Transverse colon (tissue), 4 donors: ENCODE measurements around the gene STYXL1. TPM values are rescaled to one million over a fixed set of nuclear protein-coding genes. Genes with fewer than 3 reads are reported as not detected.

Experiments used
- DNase-seq: peaks from one replicate; pipeline ENCODE4 v3.0.0-alpha.2; 2019
- H3K27ac ChIP-seq, 4 donors: fragments of 200-600 bp; sonication (generic); 2 replicates each; pipeline ENCODE4 v1.5.1; 2016 to 2018; ENCODE audit warnings: inconsistent platforms in 4 of 4
- H3K27me3 ChIP-seq: fragments of 200-600 bp; sonication (generic); 2 replicates; pipeline ENCODE4 v1.5.1; 2017; ENCODE audit warnings: inconsistent platforms
- H3K36me3 ChIP-seq, 4 donors: fragments of 200-600 bp; sonication (generic); 2 replicates each; pipeline ENCODE4 v1.5.1; 2017 to 2019; ENCODE audit warnings: inconsistent platforms in 4 of 4
- H3K4me1 ChIP-seq, 4 donors: fragments of 200-600 bp; sonication (generic); 2 replicates each; pipeline ENCODE4 v1.5.1; 2017 to 2020; ENCODE audit warnings: inconsistent platforms in 4 of 4
- H3K4me3 ChIP-seq, 4 donors: fragments of 200-600 bp; sonication (generic); 1 replicate in 1 of 4; 2 replicates in 3 of 4; pipeline versions ENCODE4 v1.5.1 to v1.6.1; 2017 to 2019; ENCODE audit warnings: inconsistent platforms in 4 of 4
- H3K9me3 ChIP-seq, 2 donors: fragments of 200-600 bp; sonication (generic); 2 replicates each; pipeline ENCODE4 v1.5.1; 2017 to 2019; ENCODE audit warnings: inconsistent platforms in 2 of 2
- CTCF ChIP-seq, 5 experiments: fragments of 200-600 bp in 3 of 5; fragments of 450-650 bp in 2 of 5; sonication (generic) in 3 of 5; IDR thresholded peaks; 1 replicate in 2 of 5; 2 replicates in 3 of 5; pipeline ENCODE4 v1.5.1; 2016 to 2017; ENCODE audit warnings: antibody characterized with exemption in 5 of 5, inconsistent platforms in 3 of 5, mild to moderate bottlenecking in 2 of 5, moderate library complexity in 1 of 5
- EP300 ChIP-seq: sonication (generic); formaldehyde crosslinking; IDR thresholded peaks from one replicate; pipeline ENCODE4 v1.6.1; 2017; ENCODE audit warnings: antibody characterized with exemption, low read depth
- POLR2A ChIP-seq: fragments of 450-650 bp; IDR thresholded peaks from one replicate; pipeline ENCODE4 v1.6.1; 2016; ENCODE audit warnings: antibody characterized with exemption, mild to moderate bottlenecking, moderate library complexity
- POLR2AphosphoS5 ChIP-seq, 3 donors: sonication (generic); formaldehyde crosslinking; IDR thresholded peaks; one replicate each; pipeline ENCODE4 v1.6.1; 2016; ENCODE audit warnings: antibody characterized with exemption in 3 of 3
- WGBS, 2 donors: methylation state at CpG; one replicate each; pipeline ENCODE4 v1.1.5; 2018; ENCODE audit warnings: low coverage in 1 of 2; 5-methylcytosine and 5-hydroxymethylcytosine counted together
- in situ Hi-C, 4 donors: fragments of 200-750 bp; cut with MboI; loops; one replicate each; pipeline versions ENCODE4 v1.15.0 to v1.15.1; 2017; ENCODE audit warnings: low sequenced_read_pairs in 3 of 4, low pct_ligation_motif_present in 1 of 4, low pct_unique_long_range_greater_than_20kb in 1 of 4
- intact Hi-C: fragments of 100-400 bp; cut with DNase I; formaldehyde crosslinking; loops from one replicate; pipeline ENCODE4 v1.15.1; 2023; ENCODE audit warnings: low total_unique reads
- total RNA-seq, 4 donors: library from RNA; depleted of rRNA; stranded (reverse); fragments of >200 nt; gene quantifications; one replicate each; pipeline ENCODE4 v1.1.0, GENCODE V29; 2016

STYXL1 gene
- total RNA-seq, 4 donors from 2014 or later = 3.4 to 51.9 (median 20.9) TPM

DNA sequence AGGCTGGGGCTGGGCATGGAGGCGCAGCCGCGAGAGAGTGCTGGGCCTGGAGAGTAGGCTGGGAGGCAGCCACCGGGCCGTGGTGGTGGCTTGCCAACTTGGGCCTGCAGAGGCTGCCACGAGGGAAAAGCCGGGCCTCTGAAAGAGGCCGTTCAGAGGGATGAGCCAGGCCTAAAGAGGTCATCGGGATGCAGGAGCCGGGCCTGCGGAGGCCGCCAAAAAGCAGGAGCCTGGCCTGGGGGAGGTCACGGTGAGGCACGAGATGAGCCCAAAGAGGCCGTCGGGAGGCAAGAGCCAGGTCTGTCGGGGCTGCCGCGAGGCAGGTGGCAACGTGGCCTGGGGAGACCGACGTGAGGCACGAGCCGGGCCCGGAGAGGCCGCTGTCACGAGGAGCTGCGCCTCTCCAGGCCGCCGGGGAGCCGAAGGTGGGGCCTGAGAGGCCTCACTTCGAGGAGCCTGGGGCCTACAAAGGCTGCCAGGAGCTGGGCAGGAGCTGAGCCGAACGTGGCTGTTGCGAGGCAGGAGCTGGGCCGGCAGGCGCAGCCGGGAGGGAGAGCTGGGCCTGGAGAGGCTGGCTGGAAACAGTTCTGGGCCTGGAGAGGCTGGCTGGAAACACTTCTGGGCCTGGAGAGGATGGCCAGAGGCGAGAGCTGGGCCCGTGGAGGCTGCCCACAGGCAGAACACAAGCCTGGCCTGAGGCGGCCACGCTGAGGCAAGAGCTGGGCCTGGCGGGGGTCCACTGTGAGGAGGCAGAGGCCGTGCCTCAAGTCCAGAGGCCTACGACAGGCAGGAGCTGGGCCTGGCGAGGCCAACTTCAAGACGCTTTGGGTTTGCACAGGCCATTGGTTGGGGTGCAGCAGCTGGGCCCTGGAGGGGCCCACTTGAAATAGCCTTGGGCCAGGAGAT, 24.7 kb upstream of the STYXL1 start:
- TF ChIP-seq POLR2A = no peak
- no peak for TF ChIP-seq POLR2AphosphoS5 (IDR thresholded peaks at IDR 0.05)
- TF ChIP-seq EP300 = no peak
- TF ChIP-seq CTCF (IDR thresholded peaks at IDR 0.05) = no peak
- peak overlapping the region in 1 of 4 donors; percentile 78 for H3K27ac ChIP-seq
- no peak for DNase-seq
- H3K27me3 ChIP-seq = no peaks in the 10 kb centered on the region
- peaks cover 7 to 19% (median 9%) of the 10 kb centered on the region in 4 donors for H3K4me1 ChIP-seq
- intact Hi-C loops (no loop called here), in situ Hi-C loops (no loop called here)
- no peak overlapping the region for H3K4me3 ChIP-seq
- no peaks in the 10 kb centered on the region for H3K9me3 ChIP-seq
- WGBS, 2 donors = 94% methylated on average over 47 of the region's 47 CpGs; no CpG with 5 or more reads in 1 of the 2 donors
- H3K36me3 ChIP-seq = no peaks in the 10 kb centered on the region

DNA sequence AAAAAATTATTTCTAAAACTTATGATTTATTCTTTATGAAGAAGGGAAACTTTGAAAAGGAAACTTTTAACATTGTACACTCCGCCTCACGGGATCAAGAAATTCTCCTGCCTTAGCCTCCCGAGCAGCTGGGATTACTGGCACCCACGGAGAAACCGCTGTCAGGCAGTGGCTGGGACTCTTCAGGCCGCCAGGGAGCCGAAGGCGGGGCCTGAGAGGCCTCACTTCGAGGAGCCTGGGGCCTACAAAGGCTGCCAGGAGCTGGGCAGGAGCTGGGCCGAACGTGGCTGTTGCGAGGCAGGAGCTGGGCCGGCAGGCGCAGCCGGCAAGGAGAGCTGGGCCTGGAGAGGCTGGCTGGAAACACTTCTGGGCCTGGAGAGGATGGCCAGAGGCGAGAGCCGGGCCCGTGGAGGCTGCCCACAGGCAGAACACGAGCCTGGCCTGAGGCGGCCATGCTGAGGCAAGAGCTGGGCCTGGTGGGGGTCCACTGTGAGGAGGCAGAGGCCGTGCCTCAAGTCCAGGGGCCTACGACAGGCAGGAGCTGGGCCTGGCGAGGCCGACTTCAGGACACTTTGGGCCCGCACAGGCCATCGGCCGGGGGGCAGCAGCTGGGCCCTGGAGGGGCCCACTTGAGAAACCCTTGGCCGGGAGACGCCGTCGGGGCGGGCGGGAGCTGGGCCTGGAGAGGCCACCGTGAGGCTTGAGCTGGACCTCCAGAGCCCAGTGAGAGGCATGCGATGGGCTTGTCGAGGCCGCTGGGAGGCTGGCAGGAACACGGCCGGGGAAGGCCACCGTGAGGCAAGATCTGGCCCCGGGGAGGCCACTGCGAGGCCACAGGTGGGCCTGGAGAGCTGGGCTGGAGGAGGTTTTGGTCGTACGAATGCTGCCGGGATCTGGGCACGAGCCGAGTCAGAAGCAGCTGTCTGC, 23.8 kb upstream of the STYXL1 start:
- intact Hi-C loops (no loop called here), in situ Hi-C loops (no loop called here)
- H3K27me3 ChIP-seq = no peaks in the 10 kb centered on the region
- peaks cover 7 to 19% (median 9%) of the 10 kb centered on the region in 4 donors for H3K4me1 ChIP-seq
- WGBS, 2 donors = 74 to 91% methylated on average over 5 to 31 of the region's 47 CpGs
- no peak overlapping the region for H3K4me3 ChIP-seq
- TF ChIP-seq POLR2A = no peak
- no peak for TF ChIP-seq EP300
- TF ChIP-seq CTCF (IDR thresholded peaks at IDR 0.05) = no peak
- no peak for TF ChIP-seq POLR2AphosphoS5 (IDR thresholded peaks at IDR 0.05)
- H3K27ac ChIP-seq = peak overlapping the region; percentile 73 to 84 (median 80)
- peak; percentile 47 for DNase-seq
- no peaks in the 10 kb centered on the region for H3K9me3 ChIP-seq
- peaks cover 0 to 9% (median 2%) of the 10 kb centered on the region in 4 donors for H3K36me3 ChIP-seq

DNA sequence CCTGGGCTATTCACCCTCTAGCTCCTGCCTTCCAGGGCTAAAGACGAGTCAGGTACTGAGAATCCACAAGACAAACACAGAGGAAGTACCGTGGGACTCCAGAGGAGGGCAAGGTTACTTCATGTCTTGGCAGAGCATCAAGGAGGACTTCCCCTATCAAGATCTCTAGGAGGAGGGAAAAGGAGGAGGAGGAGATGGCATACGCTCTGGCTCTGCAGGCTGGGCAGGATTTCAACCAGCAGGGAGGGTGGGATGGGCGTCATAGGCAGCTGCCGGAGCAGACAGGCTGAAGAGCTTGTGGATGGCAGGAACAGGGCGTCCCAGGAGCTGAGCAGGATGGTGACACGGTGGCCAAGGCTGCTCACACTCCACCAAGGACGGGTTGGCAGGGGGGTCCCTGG, 21.4 kb upstream of the STYXL1 start:
- in situ Hi-C loops = no loop called here
- Histone ChIP-seq H3K4me1 (peaks cover 7 to 19% (median 9%) of the 10 kb centered on the region in 4 donors), H3K9me3 (no peaks in the 10 kb centered on the region), H3K27ac (peak overlapping the region; percentile 12 to 84 (median 76)), H3K27me3 (no peaks in the 10 kb centered on the region), H3K4me3 (no peak overlapping the region), H3K36me3 (peaks cover 0 to 29% (median 15%) of the 10 kb centered on the region in 4 donors)
- intact Hi-C loops = loop anchor here (5.0 kb wide), 1 partner anchor 1718 kb away; no protein-coding TSS in a partner anchor
- WGBS, 2 donors = 38% methylated on average over 8 of the region's 8 CpGs; no CpG with 5 or more reads in 1 of the 2 donors
- peak; percentile 59 for DNase-seq
- TF ChIP-seq CTCF (IDR thresholded peaks at IDR 0.05) (peak; percentile 24 to 60 (median 34)), POLR2A (no peak), EP300 (no peak), POLR2AphosphoS5 (IDR thresholded peaks at IDR 0.05) (peak in 2 of 3 donors; percentile 19 to 40)
